T-helper 9 cell (primary cell): ENCODE data around the gene SMOC1.

ENCODE experiments used
- DNase-seq: peaks from one replicate; pipeline ENCODE4 v3.0.0-alpha.2; 2020

SMOC1 gene

DNA sequence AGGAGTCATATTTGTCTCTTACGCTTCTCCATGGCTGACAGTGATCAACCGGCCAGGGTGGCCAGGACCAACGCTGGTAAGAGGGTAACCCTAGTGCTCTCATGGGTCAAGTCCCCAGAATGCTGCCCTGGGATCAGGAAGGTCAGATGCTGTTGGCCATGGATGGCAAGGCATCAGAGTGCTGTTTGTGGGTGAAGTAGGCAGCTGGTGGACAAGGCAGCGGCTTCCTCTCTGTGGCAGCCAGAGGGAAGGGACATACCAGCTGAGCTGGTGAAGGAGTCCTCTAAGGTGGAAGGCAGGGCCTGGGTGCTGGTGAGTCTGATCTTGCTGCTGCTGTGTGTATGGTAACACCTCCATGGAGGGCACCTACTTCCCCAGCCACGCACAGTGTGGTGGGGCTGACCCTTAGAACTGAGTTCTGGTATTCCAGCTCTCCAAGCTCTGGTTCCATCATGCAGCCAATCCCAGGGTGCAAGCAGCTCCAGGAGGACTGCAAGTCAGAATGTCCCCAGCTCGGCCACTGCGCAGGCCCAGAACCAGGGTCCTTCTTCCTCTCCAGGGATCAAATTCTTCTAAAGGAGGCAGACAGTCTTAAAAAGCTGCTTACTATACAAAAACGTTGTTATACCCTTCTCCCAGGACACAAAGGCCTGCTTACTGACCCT lies 13.4 kb upstream of the SMOC1 start:
- DNase-seq = no peak

- DNase-seq = no peak
These were observed 10.8 kb upstream of the SMOC1 start for GRCh38 chr14:69868363-69868963.

DNA sequence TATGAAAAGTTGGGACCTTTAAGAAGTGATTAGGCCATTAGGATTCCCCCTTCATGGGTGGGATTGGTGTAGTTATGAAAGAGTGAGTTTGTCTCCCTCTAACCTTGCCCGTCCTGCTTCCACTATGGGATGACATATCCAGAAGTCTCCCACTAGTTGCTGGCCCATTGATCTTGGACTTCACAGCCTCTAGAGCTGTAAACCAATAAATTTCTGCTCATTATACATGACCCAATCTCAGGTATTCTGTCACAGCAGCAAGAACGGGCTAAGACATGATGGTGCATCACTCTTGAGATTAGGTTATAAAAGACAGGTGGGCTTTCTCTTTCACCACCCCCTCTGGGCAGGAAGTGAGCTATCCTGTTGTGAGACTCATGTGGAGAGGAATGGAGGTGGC lies 8.6 kb upstream of the SMOC1 start:
- DNase-seq = no peak

GRCh38 chr14:69873877-69874780 lies 5.1 kb upstream of the SMOC1 start:
- DNase-seq = no peak

DNA sequence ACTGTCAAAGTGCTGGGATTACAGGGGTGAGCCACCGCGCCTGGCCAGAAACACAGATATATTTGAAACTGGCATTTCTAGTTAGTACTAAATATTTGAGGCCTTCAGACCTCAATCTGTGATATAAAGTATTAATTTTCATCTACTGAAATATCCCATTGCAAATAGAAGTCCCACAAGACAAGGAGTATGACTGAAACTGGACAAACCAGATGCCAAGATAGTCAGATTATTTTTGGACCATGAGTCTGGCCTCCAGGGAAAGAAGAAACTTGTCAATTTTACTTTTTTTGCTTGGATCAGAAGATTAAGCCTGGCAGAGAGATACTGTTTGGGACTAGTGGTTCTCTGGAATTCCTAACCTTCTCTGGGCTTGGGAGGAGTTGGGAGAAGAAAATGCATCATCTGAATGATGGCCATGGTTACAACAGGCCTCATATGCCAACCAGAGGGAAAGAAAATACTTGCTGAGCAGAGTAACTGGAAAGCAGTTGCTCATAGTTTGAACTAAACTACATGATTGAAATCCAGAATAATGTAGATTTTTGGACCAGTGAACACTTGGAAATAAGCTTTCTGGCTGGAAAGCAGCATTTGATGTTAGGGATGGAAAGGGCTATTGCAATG lies 2.9 kb upstream of the SMOC1 start:
- DNase-seq = no peak

GRCh38 chr14:69876848-69877306 lies 2.3 kb upstream of the SMOC1 start:
- DNase-seq = no peak

- no peak for DNase-seq
These were observed 1.7 kb upstream of the SMOC1 start for GRCh38 chr14:69877492-69877891.

DNA sequence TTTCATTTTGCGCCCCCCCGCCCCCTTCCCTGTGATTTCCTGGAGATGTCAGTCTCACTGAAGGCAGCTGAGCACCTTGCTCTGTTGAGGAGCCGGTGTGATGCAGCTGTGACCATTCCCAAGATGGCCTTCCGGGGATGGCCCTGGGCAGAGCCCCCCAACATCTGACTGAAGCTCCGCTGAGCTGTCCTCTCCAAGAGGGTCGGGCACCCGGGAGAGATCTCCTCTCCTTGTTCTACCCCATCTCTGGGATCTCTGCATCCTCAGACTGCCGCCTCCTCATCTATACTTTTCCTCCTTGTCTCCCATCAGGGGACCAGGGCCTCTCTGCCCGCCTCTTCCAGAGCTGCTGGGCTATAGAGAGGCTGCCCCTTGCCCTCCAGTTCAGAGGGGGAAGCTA lies 965 bp upstream of the SMOC1 start:
- no peak for DNase-seq

DNA sequence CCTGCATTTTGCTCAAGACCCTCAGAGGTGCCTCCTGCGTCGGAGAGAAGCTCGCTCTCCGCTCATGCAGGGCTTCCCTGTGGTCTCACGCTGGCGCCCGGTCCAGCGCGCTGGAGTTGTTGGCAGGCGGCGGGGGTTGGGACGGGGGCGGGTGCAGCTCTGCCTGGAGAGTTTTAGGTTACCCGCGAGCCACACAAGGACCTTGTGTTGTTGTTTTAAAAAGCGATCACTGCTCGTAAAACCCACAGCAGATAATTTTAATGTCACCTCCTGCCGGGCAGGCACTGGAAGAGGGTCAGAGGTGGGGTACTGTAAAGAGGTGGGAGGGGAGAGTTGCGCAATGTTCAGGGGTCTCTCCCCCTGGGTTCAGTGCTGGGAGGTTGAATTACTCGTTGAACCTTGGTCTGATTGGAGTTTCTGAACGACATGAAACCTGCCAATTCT lies 850 bp downstream of the SMOC1 start:
- DNase-seq = no peak

DNA sequence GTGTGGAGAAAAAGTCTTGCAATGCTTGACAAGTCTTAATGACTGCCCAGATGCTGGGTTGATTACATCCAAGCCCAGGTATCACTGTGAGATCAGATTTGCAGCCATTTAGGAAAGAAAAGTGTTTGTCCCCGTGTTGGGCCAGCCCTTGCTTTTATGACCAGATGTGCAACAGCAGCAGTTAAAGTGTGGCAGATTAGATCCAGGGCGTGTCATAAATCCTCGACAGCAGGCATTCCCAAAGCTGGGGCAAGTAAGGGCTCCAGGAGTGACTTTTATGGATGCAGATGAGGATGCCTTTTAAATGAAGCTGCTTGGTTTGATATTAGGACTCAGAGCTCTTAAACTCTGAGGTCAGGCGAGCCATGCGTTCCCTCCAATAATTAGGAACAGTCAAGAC lies 1.7 kb downstream of the SMOC1 start:
- no peak for DNase-seq

- DNase-seq = no peak
These were observed 3.1 kb downstream of the SMOC1 start for GRCh38 chr14:69882116-69882864.

DNA sequence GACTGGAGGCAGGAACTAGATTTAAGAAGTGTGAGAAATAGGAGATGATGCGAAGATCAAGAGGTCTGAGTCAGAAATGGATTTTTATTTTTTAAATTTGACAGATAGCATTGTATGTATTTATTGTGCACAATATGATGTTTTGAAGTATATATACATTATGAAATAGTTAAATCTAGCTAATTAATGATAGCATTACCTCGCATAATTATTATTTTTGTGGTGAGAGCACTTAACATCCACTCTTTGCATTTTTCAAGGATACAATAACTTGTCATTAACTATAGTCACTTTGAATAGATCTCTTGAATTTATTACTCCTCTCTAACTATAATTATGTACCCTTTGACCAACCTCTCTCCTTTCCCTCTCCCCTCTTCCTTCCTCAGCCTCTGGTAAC lies 3.7 kb downstream of the SMOC1 start:
- DNase-seq = no peak

GRCh38 chr14:69886453-69887242 lies 7.4 kb downstream of the SMOC1 start:
- no peak for DNase-seq

- DNase-seq = no peak
These were observed 8.8 kb downstream of the SMOC1 start for GRCh38 chr14:69887740-69888657.

GRCh38 chr14:69891422-69891821 lies 12.2 kb downstream of the SMOC1 start:
- DNase-seq = no peak

DNA sequence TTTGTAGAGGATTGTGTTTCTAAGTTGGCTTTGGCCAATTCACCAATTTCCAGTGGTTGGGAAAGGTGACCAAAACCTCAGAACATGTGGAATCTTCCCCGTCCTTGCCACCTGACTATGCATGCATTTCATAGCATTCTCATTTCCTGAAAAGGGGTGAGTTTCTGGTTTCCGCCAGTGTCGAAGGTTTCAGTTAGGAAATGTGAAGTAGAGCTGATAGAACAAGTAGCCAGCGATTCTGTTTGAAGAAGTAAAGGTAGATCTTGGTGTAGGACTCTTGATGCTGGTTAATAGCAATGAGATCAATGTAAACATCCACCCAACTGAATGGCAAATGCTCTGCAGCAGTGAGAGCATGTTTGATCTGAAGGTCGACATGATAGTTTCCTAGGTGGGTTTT lies 15.9 kb downstream of the SMOC1 start:
- no peak for DNase-seq

DNA sequence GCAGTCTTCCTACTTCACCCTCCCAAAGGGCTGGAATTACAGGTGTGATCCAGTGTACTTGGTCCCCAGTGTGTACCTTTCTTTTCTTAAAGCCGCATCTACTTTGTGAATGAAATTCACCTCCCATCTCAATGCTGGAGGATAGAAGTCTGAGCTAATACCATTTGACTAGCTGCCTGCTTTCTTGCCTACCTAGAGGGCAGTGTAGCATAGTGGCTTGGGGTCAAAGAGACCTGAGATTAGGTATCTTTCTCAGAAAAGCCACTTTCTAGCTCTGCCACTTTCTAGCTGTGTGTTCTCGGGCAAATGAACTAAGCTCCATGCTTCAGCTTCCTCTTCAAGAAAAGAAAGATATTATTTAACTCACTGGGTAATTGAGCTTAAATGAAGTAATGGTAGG lies 16.9 kb downstream of the SMOC1 start:
- DNase-seq = no peak

DNA sequence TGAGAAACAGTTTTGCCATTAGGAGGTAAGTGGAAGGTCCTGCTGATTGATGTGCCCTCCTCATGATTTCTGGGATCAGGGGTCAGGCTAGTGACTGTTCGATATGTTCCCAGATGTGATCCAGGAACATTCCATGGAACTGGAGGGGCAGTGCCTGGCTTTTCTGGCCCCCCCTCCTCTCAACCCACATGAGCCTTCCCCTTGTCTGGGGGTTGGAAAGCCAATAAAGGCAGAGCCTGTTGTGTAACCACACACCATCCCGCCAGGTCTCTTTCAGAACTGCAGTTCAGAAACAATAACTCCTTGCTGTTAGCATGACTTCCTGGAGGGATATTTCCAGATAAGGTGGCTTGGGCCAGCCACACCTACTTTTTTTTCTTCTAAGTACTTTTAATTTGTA lies 17.8 kb downstream of the SMOC1 start:
- DNase-seq = no peak

GRCh38 chr14:69900603-69901002 lies 21.4 kb downstream of the SMOC1 start:
- DNase-seq = no peak
